ENCODE results near the gene SLC30A2.

GRCh38 chr1:26079960-26080814 is 34.3 kb upstream of the SLC30A2 start:
- TF ChIP-seq YY1 (IDR thresholded peaks at IDR 0.05; ENCODE audit: borderline replicate concordance in 1 of 3, control insufficient read depth in 1 of 3, extremely low read depth in 1 of 3, insufficient read depth in 3 of 3, insufficient read length in 1 of 3, insufficient replicate concordance in 2 of 3, low read depth in 1 of 3, low read length in 2 of 3) (no peak), PKNOX1 (IDR thresholded peaks at IDR 0.05) (no peak), USF2 (CRISPR knock-in tag; IDR thresholded peaks at IDR 0.05) (no peak), PATZ1 (CRISPR knock-in tag; IDR thresholded peaks at IDR 0.05; ENCODE audit: borderline replicate concordance) (no peak), CTCF (IDR thresholded peaks at IDR 0.05 in 2 of 3, conservative IDR thresholded peaks at IDR 0.05 in 1 of 3; ENCODE audit: insufficient read depth in 2 of 3, low read depth in 1 of 3, low read length in 3 of 3) (no peak), ETV6 (IDR thresholded peaks at IDR 0.05; ENCODE audit: borderline replicate concordance in 1 of 2, low read depth in 2 of 2, low read length in 1 of 2) (no peak), ETV6 (CRISPR knock-in tag; IDR thresholded peaks at IDR 0.05; ENCODE audit: borderline replicate concordance) (no peak), PHF8 (IDR thresholded peaks at IDR 0.05; ENCODE audit: borderline replicate concordance, low read length) (no peak), POLR2AphosphoS5 (IDR thresholded peaks at IDR 0.05; ENCODE audit: control insufficient read depth, insufficient read depth, low read depth, low read length) (no peak), RCOR1 (IDR thresholded peaks at IDR 0.05; ENCODE audit: borderline replicate concordance in 1 of 2, low read depth in 2 of 2, low read length in 2 of 2) (no peak), EGR1 (conservative IDR thresholded peaks at IDR 0.05) (no peak)
